SK-N-SH (cell line): ENCODE data around the gene ZSWIM8. TPM values are rescaled to one million over a fixed set of nuclear protein-coding genes. Genes with fewer than 3 reads are reported as not detected.
A peak's percentile ranks its signal among the peaks of the same experiment; 100 is the strongest.

ENCODE experiments used
- CTCF ChIA-PET: fragments of 300-600, 350-600 bp; formaldehyde crosslinking; extraction: SDS; loops from one replicate; lab custom pipeline; 2021; lab: Yijun Ruan, JAX
- POLR2A ChIA-PET: fragments of 350-600 bp; sonication (Branson Sonifier 250); formaldehyde crosslinking; extraction: SDS; loops from one replicate; lab custom pipeline; 2020; ENCODE audit warnings: antibody characterized with exemption, inconsistent platforms; lab: Yijun Ruan, JAX
- DNase-seq: peaks from one replicate; pipeline ENCODE4 v3.0.0; 2012
- H2AFZ ChIP-seq: fragments of 200-600 bp; sonication (generic); 2 replicates; pipeline ENCODE4 v1.8.1; 2016; ENCODE audit warnings: antibody characterized with exemption, mild to moderate bottlenecking, low read depth
- H3F3A ChIP-seq: fragments of 200-600 bp; sonication (generic); replicated peaks from 2 replicates; pipeline ENCODE3; 2016; ENCODE audit warnings: antibody characterized with exemption, mild to moderate bottlenecking; ENCODE audit not compliant: insufficient read depth
- H3K27ac ChIP-seq, 2 experiments: fragments of 200-500 bp in 1 of 2; fragments of 200-600 bp in 1 of 2; sonication (Bioruptor generic) in 1 of 2; sonication (generic), shearing (Covaris generic) in 1 of 2; 2 replicates each; pipeline versions ENCODE4 v1.5.1 to v1.6.1; 2014 to 2016; ENCODE audit warnings: low read depth in 2 of 2, inconsistent platforms in 1 of 2, low read length in 1 of 2, mild to moderate bottlenecking in 1 of 2, mixed read lengths in 1 of 2
- H3K27me3 ChIP-seq: fragments of 200-600 bp; sonication (generic), shearing (Covaris generic); 2 replicates; pipeline ENCODE4 v1.6.1; 2016; ENCODE audit warnings: mixed run types; ENCODE audit not compliant: insufficient read depth
- H3K36me3 ChIP-seq, 2 experiments: fragments of 200-500 bp in 1 of 2; fragments of 200-600 bp in 1 of 2; sonication (Bioruptor generic) in 1 of 2; sonication (generic) in 1 of 2; replicated peaks in 1 of 2; 2 replicates each; pipeline versions ENCODE3 to v1.5.1; 2014 to 2016; ENCODE audit warnings: low read length in 1 of 2, mild to moderate bottlenecking in 1 of 2; ENCODE audit not compliant: insufficient read depth in 2 of 2, control insufficient read depth in 1 of 2
- H3K4me1 ChIP-seq, 2 experiments: fragments of 200-500 bp in 1 of 2; fragments of 200-600 bp in 1 of 2; sonication (Bioruptor generic) in 1 of 2; sonication (generic), shearing (Covaris generic) in 1 of 2; 2 replicates each; pipeline versions ENCODE4 v1.5.1 to v1.6.1; 2014 to 2016; ENCODE audit warnings: low read depth in 1 of 2, low read length in 1 of 2, mixed run types in 1 of 2; ENCODE audit not compliant: insufficient read depth in 2 of 2, control insufficient read depth in 1 of 2
- H3K4me2 ChIP-seq: fragments of 200-600 bp; sonication (generic), shearing (Covaris generic); 2 replicates; pipeline ENCODE4 v1.6.1; 2017; ENCODE audit warnings: mixed run types
- H3K4me3 ChIP-seq, 2 experiments: fragments of 200-500 bp in 1 of 2; fragments of 200-600 bp in 1 of 2; sonication (Bioruptor generic) in 1 of 2; sonication (generic), shearing (Covaris generic) in 1 of 2; 2 replicates each; pipeline versions ENCODE4 v1.5.1 to v1.8.1; 2014 to 2016; ENCODE audit warnings: low read depth in 2 of 2, inconsistent platforms in 1 of 2, low read length in 1 of 2, mild to moderate bottlenecking in 1 of 2, mixed read lengths in 1 of 2, moderate library complexity in 1 of 2
- H3K79me2 ChIP-seq: fragments of 200-600 bp; sonication (generic); 2 replicates; pipeline ENCODE4 v1.8.1; 2017; ENCODE audit warnings: mild to moderate bottlenecking; ENCODE audit not compliant: insufficient read depth
- H3K9ac ChIP-seq: fragments of 200-600 bp; sonication (generic); 2 replicates; pipeline ENCODE4 v1.6.1; 2017; ENCODE audit warnings: mixed run types
- H3K9me2 ChIP-seq: fragments of 200-600 bp; sonication (generic); 2 replicates; pipeline ENCODE4 v1.6.1; 2017; ENCODE audit warnings: mixed run types
- H3K9me3 ChIP-seq: fragments of 200-600 bp; sonication (generic); 2 replicates; pipeline ENCODE4 v1.6.1; 2017; ENCODE audit warnings: mixed run types, mild to moderate bottlenecking, moderate library complexity
- H4K20me1 ChIP-seq: fragments of 200-600 bp; sonication (generic); 2 replicates; pipeline ENCODE4 v1.6.1; 2017; ENCODE audit warnings: mild to moderate bottlenecking, mixed run types; ENCODE audit not compliant: insufficient read depth
- CHD2 ChIP-seq: fragments of 150-350 bp; IDR thresholded peaks from 2 replicates; pipeline ENCODE4 v1.6.1; 2018; ENCODE audit warnings: low read length; ENCODE audit not compliant: partially characterized antibody
- ELF1 ChIP-seq: IDR thresholded peaks from 2 replicates; pipeline ENCODE4 v1.4.0; 2012
- EP300 ChIP-seq, 2 experiments: IDR thresholded peaks; 2 replicates each; pipeline versions ENCODE4 v1.4.0 to v1.6.1; 2012; ENCODE audit warnings: borderline replicate concordance in 1 of 2, low read depth in 1 of 2, low read length in 1 of 2
- EZH2phosphoT487 ChIP-seq: fragments of 200-600 bp; sonication (generic); IDR thresholded peaks from 2 replicates; pipeline ENCODE4 v1.6.1; 2017; ENCODE audit warnings: low read depth, mixed run types, mild to moderate bottlenecking, antibody characterized with exemption, moderate library complexity, borderline replicate concordance
- FOSL2 ChIP-seq: IDR thresholded peaks from 2 replicates; pipeline ENCODE4 v1.4.0; 2012; ENCODE audit warnings: low read depth, mild to moderate bottlenecking, moderate library complexity, borderline replicate concordance
- FOXM1 ChIP-seq: IDR thresholded peaks from 2 replicates; pipeline ENCODE4 v1.4.0; 2012; ENCODE audit warnings: low read depth, mild to moderate bottlenecking
- GABPA ChIP-seq: IDR thresholded peaks from 2 replicates; pipeline ENCODE4 v1.4.0; 2012; ENCODE audit warnings: low read depth, mild to moderate bottlenecking
- MEF2A ChIP-seq: IDR thresholded peaks from 2 replicates; pipeline ENCODE4 v1.4.0; 2012; ENCODE audit warnings: low read depth, borderline replicate concordance
- MXI1 ChIP-seq: IDR thresholded peaks from 2 replicates; pipeline ENCODE4 v1.6.1; 2012; ENCODE audit warnings: mild to moderate bottlenecking, low read depth, low read length, improper control_type of control experiment
- NFIC ChIP-seq: IDR thresholded peaks from 2 replicates; pipeline ENCODE4 v1.4.0; 2012; ENCODE audit warnings: borderline replicate concordance
- NRF1 ChIP-seq: IDR thresholded peaks from 2 replicates; pipeline ENCODE4 v1.6.1; 2012; ENCODE audit warnings: low read depth, mild to moderate bottlenecking, low read length
- RCOR1 ChIP-seq: fragments of 150-350 bp; IDR thresholded peaks from 2 replicates; pipeline ENCODE4 v1.6.1; 2017; ENCODE audit warnings: antibody characterized with exemption, low read length
- RFX5 ChIP-seq: IDR thresholded peaks from 2 replicates; pipeline ENCODE4 v1.6.1; 2012; ENCODE audit warnings: mild to moderate bottlenecking, improper control_type of control experiment, low read length
- RXRA ChIP-seq: IDR thresholded peaks from 2 replicates; pipeline ENCODE4 v1.4.0; 2012; ENCODE audit warnings: low read depth, mild to moderate bottlenecking, borderline replicate concordance
- SIN3A ChIP-seq: IDR thresholded peaks from 2 replicates; pipeline ENCODE4 v1.6.1; 2012; ENCODE audit warnings: low read depth, mild to moderate bottlenecking, low read length, moderate library complexity, borderline replicate concordance
- SMC3 ChIP-seq: IDR thresholded peaks from 2 replicates; pipeline ENCODE4 v1.6.1; 2012; ENCODE audit warnings: low read depth, low read length, improper control_type of control experiment
- TAF1 ChIP-seq: IDR thresholded peaks from 2 replicates; pipeline ENCODE4 v1.6.1; 2012; ENCODE audit warnings: low read depth, mild to moderate bottlenecking, low read length, moderate library complexity, borderline replicate concordance
- TCF12 ChIP-seq: IDR thresholded peaks from 2 replicates; pipeline ENCODE4 v1.4.0; 2012
- WGBS: methylation state at CpG from one replicate; pipeline ENCODE4 v1.1.6; 2017; ENCODE audit warnings: low lambda C conversion rate; 5-methylcytosine and 5-hydroxymethylcytosine counted together
- polyA plus RNA-seq, 3 experiments: library from polyadenylated mRNA; depleted of rRNA; stranded (reverse); fragments of >200 nt; gene quantifications; 2 replicates each; pipeline ENCODE4 v1.2.3, GENCODE V29; 2012
- TF ChIP-seq, protein P1 (sequence below): fragments of 150-350 bp; IDR thresholded peaks from 2 replicates; pipeline ENCODE4 v1.6.1; 2016; ENCODE audit warnings: mild to moderate bottlenecking, low read depth, low read length
- TF ChIP-seq, protein P2 (sequence below): fragments of 200-600 bp; sonication (generic); IDR thresholded peaks from 2 replicates; pipeline ENCODE4 v1.6.1; 2017; ENCODE audit warnings: antibody characterized with exemption, mild to moderate bottlenecking, moderate library complexity
- TF ChIP-seq, protein P3 (sequence below): IDR thresholded peaks from 2 replicates; pipeline ENCODE4; 2012
- TF ChIP-seq, protein P4 (sequence below): IDR thresholded peaks from 2 replicates; pipeline ENCODE4 v1.6.1; 2012; ENCODE audit warnings: mild to moderate bottlenecking, low read depth, low read length, moderate library complexity
- TF ChIP-seq, protein P5 (sequence below): IDR thresholded peaks from 2 replicates; pipeline ENCODE4 v1.4.0; 2012; ENCODE audit warnings: low read depth

Gene ZSWIM8
- polyA plus RNA-seq, 1 of the 3 experiments (the other 2 are of a cell fraction), result 97.3 TPM

DNA sequence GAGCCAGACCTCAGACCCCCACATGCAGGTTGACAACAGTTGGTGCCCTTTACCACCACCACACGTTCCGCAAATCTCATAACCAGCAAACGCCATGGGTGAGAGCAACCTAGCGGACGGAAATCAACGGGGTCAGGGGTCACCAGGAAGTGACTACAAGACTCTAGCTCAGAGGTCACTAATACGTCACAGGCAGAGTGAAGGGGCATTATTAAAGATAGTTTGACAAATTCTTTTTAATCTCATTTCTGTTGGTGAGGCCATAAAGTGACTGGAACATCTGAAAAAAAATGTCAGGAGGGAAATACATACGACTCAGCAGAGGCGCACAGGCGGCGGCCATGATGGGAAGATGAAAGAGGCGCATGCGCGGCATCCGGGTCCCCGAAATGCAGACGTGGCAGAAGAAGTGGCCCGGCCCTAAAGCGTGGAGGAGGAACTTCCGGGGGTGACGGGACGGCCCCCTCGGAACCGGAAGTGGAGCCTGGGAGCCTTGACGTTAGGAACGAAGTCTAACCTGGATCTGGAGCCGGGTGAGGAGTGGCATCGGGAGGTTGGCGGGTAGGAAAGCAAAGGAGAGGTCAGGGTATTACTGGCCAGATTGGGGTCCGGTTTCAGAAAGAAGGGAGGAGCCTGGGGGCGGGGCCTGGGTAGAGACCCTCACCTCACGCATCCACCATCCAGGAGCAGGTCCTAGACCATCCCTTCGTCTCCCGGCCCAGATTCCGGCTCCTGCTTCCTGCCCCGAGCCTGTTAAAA, 41.3 kb upstream of the ZSWIM8 start, which contains the start of gene SEC24C:
Gene SEC24C, plus strand, starts transcription at position 468 of the 759 bp plus-strand sequence. CDS start 2,461 bp downstream, outside the sequence.
- POLR2A ChIA-PET, result interaction anchor here (1.0 to 4.9 kb wide), 6 partner anchors 11 to 96 kb away, joined by 3 to 29 read pairs (median 7); a partner anchor contains a TSS
- CTCF ChIA-PET, result interaction anchor here (0.6 to 1.0 kb wide), 5 partner anchors 14 to 1998 kb away, joined by 3 read pairs; partner anchors contain the start of gene ZSWIM8
- 2% methylated on average over 32 of the region's 36 CpGs for WGBS
- no peak for TF ChIP-seq TCF12
- TF ChIP-seq FOSL2, result no peak
- TF ChIP-seq, protein P1, sequence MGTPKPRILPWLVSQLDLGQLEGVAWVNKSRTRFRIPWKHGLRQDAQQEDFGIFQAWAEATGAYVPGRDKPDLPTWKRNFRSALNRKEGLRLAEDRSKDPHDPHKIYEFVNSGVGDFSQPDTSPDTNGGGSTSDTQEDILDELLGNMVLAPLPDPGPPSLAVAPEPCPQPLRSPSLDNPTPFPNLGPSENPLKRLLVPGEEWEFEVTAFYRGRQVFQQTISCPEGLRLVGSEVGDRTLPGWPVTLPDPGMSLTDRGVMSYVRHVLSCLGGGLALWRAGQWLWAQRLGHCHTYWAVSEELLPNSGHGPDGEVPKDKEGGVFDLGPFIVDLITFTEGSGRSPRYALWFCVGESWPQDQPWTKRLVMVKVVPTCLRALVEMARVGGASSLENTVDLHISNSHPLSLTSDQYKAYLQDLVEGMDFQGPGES, result no peak
- TF ChIP-seq CHD2, result peak; percentile 67
- peak; percentile 93 for TF ChIP-seq GABPA
- TF ChIP-seq, protein P2, sequence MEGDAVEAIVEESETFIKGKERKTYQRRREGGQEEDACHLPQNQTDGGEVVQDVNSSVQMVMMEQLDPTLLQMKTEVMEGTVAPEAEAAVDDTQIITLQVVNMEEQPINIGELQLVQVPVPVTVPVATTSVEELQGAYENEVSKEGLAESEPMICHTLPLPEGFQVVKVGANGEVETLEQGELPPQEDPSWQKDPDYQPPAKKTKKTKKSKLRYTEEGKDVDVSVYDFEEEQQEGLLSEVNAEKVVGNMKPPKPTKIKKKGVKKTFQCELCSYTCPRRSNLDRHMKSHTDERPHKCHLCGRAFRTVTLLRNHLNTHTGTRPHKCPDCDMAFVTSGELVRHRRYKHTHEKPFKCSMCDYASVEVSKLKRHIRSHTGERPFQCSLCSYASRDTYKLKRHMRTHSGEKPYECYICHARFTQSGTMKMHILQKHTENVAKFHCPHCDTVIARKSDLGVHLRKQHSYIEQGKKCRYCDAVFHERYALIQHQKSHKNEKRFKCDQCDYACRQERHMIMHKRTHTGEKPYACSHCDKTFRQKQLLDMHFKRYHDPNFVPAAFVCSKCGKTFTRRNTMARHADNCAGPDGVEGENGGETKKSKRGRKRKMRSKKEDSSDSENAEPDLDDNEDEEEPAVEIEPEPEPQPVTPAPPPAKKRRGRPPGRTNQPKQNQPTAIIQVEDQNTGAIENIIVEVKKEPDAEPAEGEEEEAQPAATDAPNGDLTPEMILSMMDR, result 0 out of 2 replicates have a peak, but pooled peaks have one; percentile 8
- TF ChIP-seq TAF1, result peak; percentile 93
- TF ChIP-seq, protein P3, sequence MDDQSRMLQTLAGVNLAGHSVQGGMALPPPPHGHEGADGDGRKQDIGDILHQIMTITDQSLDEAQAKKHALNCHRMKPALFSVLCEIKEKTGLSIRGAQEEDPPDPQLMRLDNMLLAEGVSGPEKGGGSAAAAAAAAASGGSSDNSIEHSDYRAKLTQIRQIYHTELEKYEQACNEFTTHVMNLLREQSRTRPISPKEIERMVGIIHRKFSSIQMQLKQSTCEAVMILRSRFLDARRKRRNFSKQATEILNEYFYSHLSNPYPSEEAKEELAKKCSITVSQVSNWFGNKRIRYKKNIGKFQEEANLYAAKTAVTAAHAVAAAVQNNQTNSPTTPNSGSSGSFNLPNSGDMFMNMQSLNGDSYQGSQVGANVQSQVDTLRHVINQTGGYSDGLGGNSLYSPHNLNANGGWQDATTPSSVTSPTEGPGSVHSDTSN, result peak; percentile 3; the same call in 1 of the 2 replicates
- TF ChIP-seq RCOR1, result peak; percentile 12; the same call in 1 of the 2 replicates
- no peak; the same call in 1 of the 2 replicates for TF ChIP-seq NFIC
- TF ChIP-seq, protein P4, sequence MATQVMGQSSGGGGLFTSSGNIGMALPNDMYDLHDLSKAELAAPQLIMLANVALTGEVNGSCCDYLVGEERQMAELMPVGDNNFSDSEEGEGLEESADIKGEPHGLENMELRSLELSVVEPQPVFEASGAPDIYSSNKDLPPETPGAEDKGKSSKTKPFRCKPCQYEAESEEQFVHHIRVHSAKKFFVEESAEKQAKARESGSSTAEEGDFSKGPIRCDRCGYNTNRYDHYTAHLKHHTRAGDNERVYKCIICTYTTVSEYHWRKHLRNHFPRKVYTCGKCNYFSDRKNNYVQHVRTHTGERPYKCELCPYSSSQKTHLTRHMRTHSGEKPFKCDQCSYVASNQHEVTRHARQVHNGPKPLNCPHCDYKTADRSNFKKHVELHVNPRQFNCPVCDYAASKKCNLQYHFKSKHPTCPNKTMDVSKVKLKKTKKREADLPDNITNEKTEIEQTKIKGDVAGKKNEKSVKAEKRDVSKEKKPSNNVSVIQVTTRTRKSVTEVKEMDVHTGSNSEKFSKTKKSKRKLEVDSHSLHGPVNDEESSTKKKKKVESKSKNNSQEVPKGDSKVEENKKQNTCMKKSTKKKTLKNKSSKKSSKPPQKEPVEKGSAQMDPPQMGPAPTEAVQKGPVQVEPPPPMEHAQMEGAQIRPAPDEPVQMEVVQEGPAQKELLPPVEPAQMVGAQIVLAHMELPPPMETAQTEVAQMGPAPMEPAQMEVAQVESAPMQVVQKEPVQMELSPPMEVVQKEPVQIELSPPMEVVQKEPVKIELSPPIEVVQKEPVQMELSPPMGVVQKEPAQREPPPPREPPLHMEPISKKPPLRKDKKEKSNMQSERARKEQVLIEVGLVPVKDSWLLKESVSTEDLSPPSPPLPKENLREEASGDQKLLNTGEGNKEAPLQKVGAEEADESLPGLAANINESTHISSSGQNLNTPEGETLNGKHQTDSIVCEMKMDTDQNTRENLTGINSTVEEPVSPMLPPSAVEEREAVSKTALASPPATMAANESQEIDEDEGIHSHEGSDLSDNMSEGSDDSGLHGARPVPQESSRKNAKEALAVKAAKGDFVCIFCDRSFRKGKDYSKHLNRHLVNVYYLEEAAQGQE, result peak; percentile 6; the same call in 1 of the 2 replicates
- TF ChIP-seq MXI1, result peak; percentile 76; the same call in 1 of the 2 replicates
- TF ChIP-seq MEF2A, result no peak
- TF ChIP-seq, protein P5, sequence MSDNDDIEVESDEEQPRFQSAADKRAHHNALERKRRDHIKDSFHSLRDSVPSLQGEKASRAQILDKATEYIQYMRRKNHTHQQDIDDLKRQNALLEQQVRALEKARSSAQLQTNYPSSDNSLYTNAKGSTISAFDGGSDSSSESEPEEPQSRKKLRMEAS, result peak; percentile 64; the same call in 1 of the 2 replicates
- TF ChIP-seq SIN3A, result peak; percentile 50; the same call in 1 of the 2 replicates
- TF ChIP-seq EP300 (IDR thresholded peaks at IDR 0.05; ENCODE audit: borderline replicate concordance in 1 of 2, low read depth in 1 of 2, low read length in 1 of 2), result peak in 1 of 2 experiments; percentile 10; a peak in 1 of 4 replicates
- TF ChIP-seq RFX5, result no peak
- TF ChIP-seq RXRA, result no peak
- no peak for TF ChIP-seq SMC3
- TF ChIP-seq FOXM1, result no peak
- TF ChIP-seq EZH2phosphoT487, result no peak
- TF ChIP-seq ELF1, result peak; percentile 88
- peak; percentile 86 for TF ChIP-seq NRF1

More for the DNA sequence above, 41.3 kb upstream of the ZSWIM8 start, which contains the start of gene SEC24C:
- Histone ChIP-seq H3K4me2 (peak within 1 kb of the TSS; percentile 74), H4K20me1 (no peaks in the 10 kb centered on the region; the same call in 1 of the 2 replicates), H3K27me3 (no peaks in the 10 kb centered on the region), H3F3A (no peaks in the 10 kb centered on the region), H3K4me1 (peaks cover 0 to 9% of the 10 kb centered on the region in 2 experiments; a peak in 2 of 4 replicates), H3K9me3 (no peaks in the 10 kb centered on the region), H3K9me2 (no peaks in the 10 kb centered on the region), H3K4me3 (peak within 1 kb of the TSS; percentile 77 to 90), H3K9ac (peak within 1 kb of the TSS; percentile 91), H3K79me2 (peaks cover 66% of the 10 kb centered on the region), H2AFZ (peak within 1 kb of the TSS; percentile 77), H3K27ac (peak within 1 kb of the TSS; percentile 91), H3K36me3 (peaks cover 14 to 25% of the 10 kb centered on the region in 2 experiments)
- peak; percentile 93 for DNase-seq
